GM04504 (cell line): Measurements from ENCODE around the gene HDAC11.
"Not testable (repeated sequence)": the region's sequence is repeated elsewhere in the genome, so short reads cannot be mapped to it uniquely, and the experiment has no call there.

Source experiments
- DNase-seq: peaks from one replicate; pipeline ENCODE4 v3.0.0-alpha.2; 2012; ENCODE audit warnings: low read depth

HDAC11 gene

GRCh38 chr3:13493867-13494441 is 13.8 kb downstream of the HDAC11 start:
- no peak for DNase-seq

DNA sequence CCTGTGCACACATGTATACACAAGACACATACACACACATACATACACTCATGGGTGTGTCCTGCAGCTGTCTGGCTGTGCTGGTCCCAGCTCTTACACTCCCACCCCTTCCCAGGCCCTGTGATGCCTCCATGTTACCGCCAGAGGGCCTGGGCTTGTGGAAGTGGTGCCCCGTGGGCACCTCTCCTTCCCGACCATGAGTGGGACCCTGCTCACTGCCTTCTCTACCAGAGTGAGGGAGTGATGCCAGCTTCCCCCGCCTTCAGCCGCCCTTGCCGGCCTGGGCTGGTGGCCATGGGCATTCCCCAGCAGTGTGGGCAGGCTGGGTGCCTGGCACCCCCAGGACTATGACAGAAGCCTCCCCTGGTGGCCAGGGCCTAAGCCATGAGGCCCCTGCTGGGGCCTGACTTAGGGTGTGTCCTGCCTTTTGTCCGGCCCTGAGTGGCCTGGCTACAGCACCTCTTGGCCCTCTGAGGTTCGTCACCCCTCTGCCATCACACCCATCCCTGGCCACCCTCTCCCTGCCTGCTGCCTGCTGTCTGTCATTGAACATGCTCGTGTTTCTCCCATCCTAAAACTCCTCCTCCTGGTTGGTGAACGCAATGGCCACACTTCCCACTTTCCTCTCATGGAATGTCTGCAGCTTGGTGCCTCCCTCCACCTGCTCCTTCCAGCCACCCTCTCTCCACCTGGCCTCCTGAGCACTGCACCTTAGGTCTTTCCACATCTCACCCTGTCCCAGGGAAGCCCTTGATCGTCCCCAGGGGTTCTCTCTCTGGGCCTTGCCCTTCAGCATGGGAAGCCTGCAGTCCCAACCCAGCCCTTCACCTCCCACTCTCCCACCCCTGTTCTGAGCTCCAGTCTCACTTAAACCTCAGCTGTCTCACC is 14.6 kb downstream of the HDAC11 start:
- no peak for DNase-seq

- no peak for DNase-seq
Observed at GRCh38 chr3:13495351-13495813, 15.3 kb downstream of the HDAC11 start.

GRCh38 chr3:13495921-13496723 is 16.0 kb downstream of the HDAC11 start:
- peak; percentile 85 for DNase-seq

DNA sequence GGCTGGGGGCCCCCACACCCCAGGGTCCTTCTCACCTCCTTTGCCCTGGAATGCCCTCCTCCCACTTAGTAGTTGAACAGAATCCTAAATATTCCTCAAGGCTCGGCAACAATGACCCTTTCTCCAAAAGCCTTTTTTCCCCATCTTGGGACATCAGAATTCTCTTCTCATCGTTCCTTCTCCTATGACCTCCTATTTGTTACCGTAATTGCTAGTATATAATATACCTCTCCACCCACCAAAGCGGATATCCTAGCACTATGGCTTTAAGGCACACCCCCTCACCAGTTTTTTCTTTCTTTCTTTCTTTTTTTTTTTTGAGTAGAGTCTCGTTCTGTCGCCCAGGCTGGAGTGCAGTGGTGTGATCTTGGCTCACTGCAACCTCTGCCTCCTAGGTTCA is 16.8 kb downstream of the HDAC11 start:
- no peak for DNase-seq

DNA sequence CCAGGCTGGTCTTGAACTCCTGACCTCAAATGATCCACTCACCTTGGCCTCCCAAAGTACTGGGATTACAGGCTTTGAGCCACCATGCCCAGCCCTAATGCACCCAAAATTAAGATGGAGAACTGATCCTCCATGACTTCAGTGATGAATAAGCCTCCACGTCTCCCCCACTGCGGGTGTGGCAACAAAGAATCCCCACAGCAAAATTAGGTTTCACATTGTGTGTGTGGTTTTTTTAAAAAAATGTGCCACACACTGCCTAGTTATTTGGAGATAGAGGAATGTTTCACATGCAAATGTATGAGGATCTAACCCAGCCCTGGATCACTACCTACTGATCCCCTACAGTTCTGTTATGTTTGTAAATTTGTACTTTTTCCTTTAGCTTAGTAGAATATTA is 17.3 kb downstream of the HDAC11 start:
- no peak for DNase-seq

DNA sequence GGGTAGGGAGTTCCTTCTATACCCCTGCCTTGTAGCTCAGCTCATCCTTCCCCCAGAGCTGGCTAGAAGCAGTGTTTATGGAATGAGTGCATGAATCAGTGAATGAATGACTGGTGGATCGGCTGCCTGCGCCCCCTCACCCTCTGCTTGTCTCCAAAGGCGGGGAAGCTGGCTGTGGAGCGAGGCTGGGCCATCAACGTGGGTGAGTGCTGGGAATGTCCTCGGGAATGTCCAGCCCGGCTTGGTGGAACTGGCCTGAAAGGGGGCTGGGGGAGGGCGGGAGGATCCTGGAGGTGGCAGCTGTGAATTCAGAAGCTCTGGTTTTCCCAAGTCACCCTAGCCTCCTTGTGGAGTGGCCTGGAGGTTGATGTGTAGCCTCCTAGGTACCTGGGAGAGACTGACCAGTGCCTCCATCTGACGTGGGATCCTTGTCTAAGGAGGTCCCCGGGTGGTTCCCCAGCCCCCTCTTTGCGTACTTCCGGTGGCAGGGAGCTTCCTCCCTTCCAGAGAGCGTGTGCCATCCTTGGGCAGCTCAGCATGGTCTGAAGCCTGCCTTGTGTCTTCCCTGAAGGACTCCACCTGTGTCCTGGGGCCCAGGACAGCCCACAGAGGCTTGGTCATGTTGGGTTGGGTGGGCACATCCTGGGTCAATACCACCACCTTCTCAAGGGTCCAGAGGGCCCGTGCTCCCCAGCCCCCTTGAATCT is 18.4 kb downstream of the HDAC11 start:
- DNase-seq = no peak

DNA sequence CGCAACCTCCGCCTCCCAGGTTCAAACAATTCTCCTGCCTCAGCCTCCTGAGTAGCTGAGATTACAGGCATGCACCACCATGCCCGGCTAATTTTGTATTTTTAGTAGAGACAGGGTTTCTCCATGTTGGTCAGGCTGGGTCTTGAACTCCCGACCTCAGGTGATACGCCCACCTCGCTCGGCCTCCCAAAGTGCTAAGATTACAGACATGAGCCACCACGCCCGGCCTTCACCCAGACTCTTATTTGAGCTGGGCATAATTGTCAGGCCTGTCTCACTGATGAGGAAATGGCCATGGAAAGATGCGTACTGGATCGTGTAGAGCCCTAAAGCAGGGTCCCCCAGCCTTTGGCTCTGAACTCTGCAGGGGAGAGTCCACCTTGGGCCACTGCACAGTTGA is 19.1 kb downstream of the HDAC11 start:
- not testable (repeated sequence) for DNase-seq

- no peak for DNase-seq
Observed at GRCh38 chr3:13500133-13500885, 20.2 kb downstream of the HDAC11 start.

GRCh38 chr3:13501056-13501455 is 20.9 kb downstream of the HDAC11 start:
- no peak for DNase-seq

GRCh38 chr3:13501521-13501920 is 21.4 kb downstream of the HDAC11 start:
- DNase-seq = no peak

- DNase-seq = no peak
Observed at GRCh38 chr3:13501958-13502790, 22.1 kb downstream of the HDAC11 start.

DNA sequence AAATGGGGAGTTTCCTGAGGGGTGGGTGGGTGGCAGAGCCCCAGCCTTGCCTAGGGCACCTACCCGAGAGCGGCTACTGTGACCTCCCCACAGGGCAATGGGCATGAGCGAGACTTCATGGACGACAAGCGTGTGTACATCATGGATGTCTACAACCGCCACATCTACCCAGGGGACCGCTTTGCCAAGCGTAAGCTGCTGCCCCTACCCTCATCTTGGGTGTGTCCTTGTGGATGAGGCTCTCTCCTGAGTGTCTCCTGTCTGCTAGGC is 22.6 kb downstream of the HDAC11 start:
- DNase-seq = no peak

DNA sequence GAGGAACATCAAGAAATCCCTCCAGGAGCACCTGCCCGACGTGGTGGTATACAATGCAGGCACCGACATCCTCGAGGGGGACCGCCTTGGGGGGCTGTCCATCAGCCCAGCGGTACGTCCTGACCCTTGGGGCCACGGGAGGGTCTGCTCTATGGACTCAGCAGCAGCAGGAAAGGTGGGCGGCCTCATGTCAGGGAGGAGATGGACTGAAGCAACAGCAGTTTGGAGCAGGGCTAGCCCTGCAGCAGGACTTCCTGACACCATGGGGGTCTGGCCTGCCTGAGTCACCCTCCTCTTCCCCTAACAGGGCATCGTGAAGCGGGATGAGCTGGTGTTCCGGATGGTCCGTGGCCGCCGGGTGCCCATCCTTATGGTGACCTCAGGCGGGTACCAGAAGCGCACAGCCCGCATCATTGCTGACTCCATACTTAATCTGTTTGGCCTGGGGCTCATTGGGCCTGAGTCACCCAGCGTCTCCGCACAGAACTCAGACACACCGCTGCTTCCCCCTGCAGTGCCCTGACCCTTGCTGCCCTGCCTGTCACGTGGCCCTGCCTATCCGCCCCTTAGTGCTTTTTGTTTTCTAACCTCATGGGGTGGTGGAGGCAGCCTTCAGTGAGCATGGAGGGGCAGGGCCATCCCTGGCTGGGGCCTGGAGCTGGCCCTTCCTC is 24.2 kb downstream of the HDAC11 start:
- DNase-seq = no peak

GRCh38 chr3:13505147-13506130 is 25.3 kb downstream of the HDAC11 start:
- DNase-seq = no peak

DNA sequence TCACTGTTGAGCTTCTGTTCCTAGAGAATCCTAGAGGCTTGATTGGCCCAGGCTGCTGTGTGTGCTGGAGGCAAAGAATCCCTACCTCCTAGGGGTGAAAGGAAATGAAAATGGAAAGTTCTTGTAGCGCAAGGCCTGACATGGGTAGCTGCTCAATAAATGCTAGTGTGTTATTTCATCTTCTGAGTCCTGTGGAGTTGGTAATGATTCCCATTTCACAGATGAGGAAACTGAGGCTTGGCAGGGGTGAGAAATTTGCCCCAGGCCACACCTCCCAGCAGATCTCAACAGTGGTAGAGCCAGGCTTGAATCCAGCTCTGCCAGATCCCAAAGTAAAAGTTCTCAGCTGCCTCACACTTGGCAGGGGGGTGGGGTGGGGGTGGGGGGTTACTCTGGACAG is 26.1 kb downstream of the HDAC11 start:
- DNase-seq = no peak

GRCh38 chr3:13506680-13507079 is 26.6 kb downstream of the HDAC11 start:
- no peak for DNase-seq

GRCh38 chr3:13507247-13507569 is 27.1 kb downstream of the HDAC11 start:
- no peak for DNase-seq
